K562 (cell line): Measurements from ENCODE around the gene ASMT. TPM values are rescaled to one million over a fixed set of nuclear protein-coding genes. Genes with fewer than 3 reads are reported as not detected.

Source experiments
- ATF1 ChIP-seq, 2 experiments: fragments of 450-650 bp in 1 of 2; IDR thresholded peaks; 2 replicates each; pipeline ENCODE4 v1.6.1; 2016; ENCODE audit warnings: missing compliant biosample characterization in 1 of 2, missing genetic modification characterization in 1 of 2
- CREB1 ChIP-seq, 2 experiments: sonication (generic) in 1 of 2; formaldehyde crosslinking in 1 of 2; IDR thresholded peaks; 2 replicates each; pipeline versions ENCODE4 v1.6.1 to v1.8.0; 2012 to 2022; ENCODE audit warnings: inconsistent platforms in 1 of 2, mild to moderate bottlenecking in 1 of 2, missing genetic modification reagents in 1 of 2, moderate library complexity in 1 of 2
- EGR1 ChIP-seq: fragments of 450-650 bp; conservative IDR thresholded peaks from 2 replicates; pipeline ENCODE4 v1.6.1; 2017; ENCODE audit warnings: mild to moderate bottlenecking
- GABPB1 ChIP-seq: sonication (generic); formaldehyde crosslinking; IDR thresholded peaks from 2 replicates; pipeline ENCODE4 v1.8.0; 2022; ENCODE audit warnings: mild to moderate bottlenecking, missing genetic modification reagents
- GTF2A2 ChIP-seq: IDR thresholded peaks from 2 replicates; pipeline ENCODE4 v1.6.1; 2016; ENCODE audit warnings: mild to moderate bottlenecking, missing genetic modification characterization, missing compliant biosample characterization
- HCFC1 ChIP-seq: IDR thresholded peaks from 2 replicates; pipeline ENCODE4 v1.6.1; 2012; ENCODE audit warnings: low read depth, low read length, improper control_type of control experiment
- NFE2 ChIP-seq: IDR thresholded peaks from 2 replicates; pipeline ENCODE4 v1.6.1; 2014; ENCODE audit warnings: antibody characterized with exemption, low read depth
- NR2C1 ChIP-seq, 2 experiments: fragments of 450-650 bp; IDR thresholded peaks; 2 replicates each; pipeline ENCODE4 v1.6.1; 2017; ENCODE audit warnings: mild to moderate bottlenecking in 2 of 2, antibody characterized with exemption in 1 of 2, inconsistent platforms in 1 of 2, missing compliant biosample characterization in 1 of 2, missing genetic modification characterization in 1 of 2
- PHB ChIP-seq: fragments of 250-450 bp; sonication (Bioruptor Pico); IDR thresholded peaks from 2 replicates; pipeline ENCODE4 v1.5.0; 2021
- SIN3A ChIP-seq, 2 experiments: fragments of 150-350 bp in 1 of 2; IDR thresholded peaks; 2 replicates each; pipeline ENCODE4 v1.6.1; 2011 to 2016; ENCODE audit warnings: borderline replicate concordance in 2 of 2, low read depth in 2 of 2, low read length in 2 of 2, mild to moderate bottlenecking in 2 of 2, moderate library complexity in 2 of 2; ENCODE audit not compliant: control insufficient read depth in 1 of 2
- SP2 ChIP-seq: IDR thresholded peaks from 2 replicates; pipeline ENCODE4 v1.6.1; 2011; ENCODE audit warnings: mild to moderate bottlenecking, low read depth, low read length, moderate library complexity; ENCODE audit not compliant: poor library complexity, severe bottlenecking; ENCODE audit errors: extremely low read depth
- ZBTB12 ChIP-seq: fragments of 250-450 bp; sonication (Bioruptor Pico); IDR thresholded peaks from 2 replicates; pipeline ENCODE4 v1.4.0; 2020
- ZKSCAN3 ChIP-seq: fragments of 250-450 bp; sonication (Bioruptor Pico); IDR thresholded peaks from 2 replicates; pipeline ENCODE4 v1.4.0; 2020
- polyA plus RNA-seq, 8 experiments: library from polyadenylated mRNA; depleted of rRNA in 4 of 8; stranded (reverse) in 5 of 8; unstranded in 3 of 8; fragments of >200 nt; fragmentation: Nextera tagmentation in 2 of 8; fragmentation: Illumina TruSeq in 1 of 8; extraction: Ambion mirVana in 2 of 8; extraction: Trizol in 1 of 8; gene quantifications; 2 replicates each; pipeline versions ENCODE4 v1.2.1 to v1.2.3, GENCODE V29; 2011 to 2014; ENCODE audit warnings: inconsistent platforms in 1 of 8, missing spikeins in 1 of 8
- total RNA-seq, 7 experiments: library from RNA; depleted of rRNA in 6 of 7; stranded (reverse); fragments of >200 nt in 6 of 7; fragmentation: Illumina TruSeq in 2 of 7; extraction: Trizol in 2 of 7; gene quantifications; 2 replicates each; pipeline versions ENCODE4 v1.2.1 to v1.2.3, GENCODE V29; 2011 to 2021; ENCODE audit warnings: low replicate concordance in 1 of 7
- TF ChIP-seq, protein P1 (sequence below): fragments of 200-800 bp; sonication (Bioruptor generic); IDR thresholded peaks from 2 replicates; pipeline ENCODE4 v1.6.1; 2017; ENCODE audit warnings: missing genetic modification characterization, missing compliant biosample characterization
- TF ChIP-seq, protein P2 (sequence below): fragments of 450-650 bp; IDR thresholded peaks from 2 replicates; pipeline ENCODE4 v1.7.1; 2018; ENCODE audit warnings: mild to moderate bottlenecking, low read depth; ENCODE audit not compliant: partially characterized antibody
- TF ChIP-seq, protein P3 (sequence below), 3 experiments: IDR thresholded peaks in 2 of 3; conservative IDR thresholded peaks in 1 of 3; 2 replicates each; pipeline ENCODE4 v1.5.1; 2011 to 2012; ENCODE audit warnings: low read length in 3 of 3, mild to moderate bottlenecking in 3 of 3, control low read depth in 2 of 3, improper control_type of control experiment in 1 of 3, inconsistent platforms in 1 of 3, low read depth in 1 of 3, mixed read lengths in 1 of 3, moderate library complexity in 1 of 3; ENCODE audit not compliant: insufficient read depth in 2 of 3
- TF ChIP-seq, protein P4 (sequence below): sonication (generic); formaldehyde crosslinking; IDR thresholded peaks from 2 replicates; pipeline ENCODE4 v1.8.0; 2022; ENCODE audit warnings: mild to moderate bottlenecking, missing genetic modification reagents

Gene ASMT
- total and polyA plus RNA-seq, 9 of the 15 experiments (the other 6 are each of a cell fraction or from before 2014, with no cell fraction given), result 0.06 TPM; not detected in 8

- TF ChIP-seq NFE2 (no peak), ATF1 (CRISPR knock-in tag; IDR thresholded peaks at IDR 0.05) (peak; percentile 39; the same call in 1 of the 2 replicates), ATF1 (tag; IDR thresholded peaks at IDR 0.05) (peak; percentile 91), NR2C1 (IDR thresholded peaks at IDR 0.05) (peak; percentile 77), NR2C1 (tag; IDR thresholded peaks at IDR 0.05) (peak; percentile 81), SP2 (peak; percentile 55), HCFC1 (peak; percentile 76), GTF2A2 (tag) (no peak), PHB (no peak), GABPB1 (CRISPR knock-in tag) (peak; percentile 94), EGR1 (peak; percentile 50), CREB1 (IDR thresholded peaks at IDR 0.05) (peak; percentile 88), CREB1 (CRISPR knock-in tag; IDR thresholded peaks at IDR 0.05) (peak; percentile 70; the same call in 1 of the 2 replicates), SIN3A (IDR thresholded peaks at IDR 0.05; ENCODE audit: borderline replicate concordance in 2 of 2, control insufficient read depth in 1 of 2, low read depth in 2 of 2, low read length in 2 of 2) (no peak), ZBTB12 (CRISPR knock-in tag) (0 out of 2 replicates have a peak, but pooled peaks have one; percentile 22), ZKSCAN3 (no peak)
- TF ChIP-seq, protein P1, sequence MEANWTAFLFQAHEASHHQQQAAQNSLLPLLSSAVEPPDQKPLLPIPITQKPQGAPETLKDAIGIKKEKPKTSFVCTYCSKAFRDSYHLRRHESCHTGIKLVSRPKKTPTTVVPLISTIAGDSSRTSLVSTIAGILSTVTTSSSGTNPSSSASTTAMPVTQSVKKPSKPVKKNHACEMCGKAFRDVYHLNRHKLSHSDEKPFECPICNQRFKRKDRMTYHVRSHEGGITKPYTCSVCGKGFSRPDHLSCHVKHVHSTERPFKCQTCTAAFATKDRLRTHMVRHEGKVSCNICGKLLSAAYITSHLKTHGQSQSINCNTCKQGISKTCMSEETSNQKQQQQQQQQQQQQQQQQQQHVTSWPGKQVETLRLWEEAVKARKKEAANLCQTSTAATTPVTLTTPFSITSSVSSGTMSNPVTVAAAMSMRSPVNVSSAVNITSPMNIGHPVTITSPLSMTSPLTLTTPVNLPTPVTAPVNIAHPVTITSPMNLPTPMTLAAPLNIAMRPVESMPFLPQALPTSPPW (CRISPR knock-in tag), result peak; percentile 53
- TF ChIP-seq, protein P2, sequence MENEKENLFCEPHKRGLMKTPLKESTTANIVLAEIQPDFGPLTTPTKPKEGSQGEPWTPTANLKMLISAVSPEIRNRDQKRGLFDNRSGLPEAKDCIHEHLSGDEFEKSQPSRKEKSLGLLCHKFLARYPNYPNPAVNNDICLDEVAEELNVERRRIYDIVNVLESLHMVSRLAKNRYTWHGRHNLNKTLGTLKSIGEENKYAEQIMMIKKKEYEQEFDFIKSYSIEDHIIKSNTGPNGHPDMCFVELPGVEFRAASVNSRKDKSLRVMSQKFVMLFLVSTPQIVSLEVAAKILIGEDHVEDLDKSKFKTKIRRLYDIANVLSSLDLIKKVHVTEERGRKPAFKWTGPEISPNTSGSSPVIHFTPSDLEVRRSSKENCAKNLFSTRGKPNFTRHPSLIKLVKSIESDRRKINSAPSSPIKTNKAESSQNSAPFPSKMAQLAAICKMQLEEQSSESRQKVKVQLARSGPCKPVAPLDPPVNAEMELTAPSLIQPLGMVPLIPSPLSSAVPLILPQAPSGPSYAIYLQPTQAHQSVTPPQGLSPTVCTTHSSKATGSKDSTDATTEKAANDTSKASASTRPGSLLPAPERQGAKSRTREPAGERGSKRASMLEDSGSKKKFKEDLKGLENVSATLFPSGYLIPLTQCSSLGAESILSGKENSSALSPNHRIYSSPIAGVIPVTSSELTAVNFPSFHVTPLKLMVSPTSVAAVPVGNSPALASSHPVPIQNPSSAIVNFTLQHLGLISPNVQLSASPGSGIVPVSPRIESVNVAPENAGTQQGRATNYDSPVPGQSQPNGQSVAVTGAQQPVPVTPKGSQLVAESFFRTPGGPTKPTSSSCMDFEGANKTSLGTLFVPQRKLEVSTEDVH, result peak; percentile 64
- TF ChIP-seq, protein P3, sequence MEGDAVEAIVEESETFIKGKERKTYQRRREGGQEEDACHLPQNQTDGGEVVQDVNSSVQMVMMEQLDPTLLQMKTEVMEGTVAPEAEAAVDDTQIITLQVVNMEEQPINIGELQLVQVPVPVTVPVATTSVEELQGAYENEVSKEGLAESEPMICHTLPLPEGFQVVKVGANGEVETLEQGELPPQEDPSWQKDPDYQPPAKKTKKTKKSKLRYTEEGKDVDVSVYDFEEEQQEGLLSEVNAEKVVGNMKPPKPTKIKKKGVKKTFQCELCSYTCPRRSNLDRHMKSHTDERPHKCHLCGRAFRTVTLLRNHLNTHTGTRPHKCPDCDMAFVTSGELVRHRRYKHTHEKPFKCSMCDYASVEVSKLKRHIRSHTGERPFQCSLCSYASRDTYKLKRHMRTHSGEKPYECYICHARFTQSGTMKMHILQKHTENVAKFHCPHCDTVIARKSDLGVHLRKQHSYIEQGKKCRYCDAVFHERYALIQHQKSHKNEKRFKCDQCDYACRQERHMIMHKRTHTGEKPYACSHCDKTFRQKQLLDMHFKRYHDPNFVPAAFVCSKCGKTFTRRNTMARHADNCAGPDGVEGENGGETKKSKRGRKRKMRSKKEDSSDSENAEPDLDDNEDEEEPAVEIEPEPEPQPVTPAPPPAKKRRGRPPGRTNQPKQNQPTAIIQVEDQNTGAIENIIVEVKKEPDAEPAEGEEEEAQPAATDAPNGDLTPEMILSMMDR (IDR thresholded peaks at IDR 0.05 in 2 of 3, conservative IDR thresholded peaks at IDR 0.05 in 1 of 3; ENCODE audit: insufficient read depth in 2 of 3, low read depth in 1 of 3, low read length in 3 of 3), result peak in 1 of 3 experiments; percentile 19; a peak in 1 of 6 replicates
- TF ChIP-seq, protein P4, sequence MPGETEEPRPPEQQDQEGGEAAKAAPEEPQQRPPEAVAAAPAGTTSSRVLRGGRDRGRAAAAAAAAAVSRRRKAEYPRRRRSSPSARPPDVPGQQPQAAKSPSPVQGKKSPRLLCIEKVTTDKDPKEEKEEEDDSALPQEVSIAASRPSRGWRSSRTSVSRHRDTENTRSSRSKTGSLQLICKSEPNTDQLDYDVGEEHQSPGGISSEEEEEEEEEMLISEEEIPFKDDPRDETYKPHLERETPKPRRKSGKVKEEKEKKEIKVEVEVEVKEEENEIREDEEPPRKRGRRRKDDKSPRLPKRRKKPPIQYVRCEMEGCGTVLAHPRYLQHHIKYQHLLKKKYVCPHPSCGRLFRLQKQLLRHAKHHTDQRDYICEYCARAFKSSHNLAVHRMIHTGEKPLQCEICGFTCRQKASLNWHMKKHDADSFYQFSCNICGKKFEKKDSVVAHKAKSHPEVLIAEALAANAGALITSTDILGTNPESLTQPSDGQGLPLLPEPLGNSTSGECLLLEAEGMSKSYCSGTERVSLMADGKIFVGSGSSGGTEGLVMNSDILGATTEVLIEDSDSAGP (CRISPR knock-in tag), result no peak
These were observed 23.6 kb upstream of the ASMT start, which contains the start of gene AKAP17A (continued) for GRCh38 chrX:1591102-1591862.
